ENCODE measurements around the gene ACSL3.
"Not testable (repeated sequence)": the region's sequence is repeated elsewhere in the genome, so short reads cannot be mapped to it uniquely, and the experiment has no call there.

The ACSL3 gene

GRCh38 chr2:222915092-222915957, 54.5 kb downstream of the ACSL3 start:
- no peak for DNase-seq

GRCh38 chr2:222916229-222917197, 55.7 kb downstream of the ACSL3 start:
- no peak for DNase-seq

GRCh38 chr2:222917212-222917611, 56.4 kb downstream of the ACSL3 start:
- not testable (repeated sequence) for DNase-seq

- no peak for DNase-seq
Observed at GRCh38 chr2:222919841-222920526, 59.1 kb downstream of the ACSL3 start.

- no peak for DNase-seq
Observed at GRCh38 chr2:222920657-222921186, 59.9 kb downstream of the ACSL3 start.

GRCh38 chr2:222922019-222922800, 61.4 kb downstream of the ACSL3 start:
- DNase-seq: peak; percentile 5 to 25

- DNase-seq: no peak
Observed at GRCh38 chr2:222926915-222927314, 66.1 kb downstream of the ACSL3 start.

GRCh38 chr2:222927600-222927999, 66.8 kb downstream of the ACSL3 start:
- DNase-seq: no peak

- no peak for DNase-seq
Observed at GRCh38 chr2:222928335-222928734, 67.5 kb downstream of the ACSL3 start.

- DNase-seq: no peak
Observed at GRCh38 chr2:222930862-222931261, 70.0 kb downstream of the ACSL3 start.

- DNase-seq: no peak
Observed at GRCh38 chr2:222931659-222932058, 70.8 kb downstream of the ACSL3 start.

- DNase-seq: no peak
Observed at GRCh38 chr2:222933458-222933857, 72.6 kb downstream of the ACSL3 start.

GRCh38 chr2:222935688-222936298, 75.0 kb downstream of the ACSL3 start:
- no peak for DNase-seq

- DNase-seq: no peak
Observed at GRCh38 chr2:222936705-222937104, 75.9 kb downstream of the ACSL3 start.

- DNase-seq: no peak
Observed at GRCh38 chr2:222938327-222938726, 77.5 kb downstream of the ACSL3 start.

- DNase-seq: peak; percentile 13 to 61
Observed at GRCh38 chr2:222939208-222939856, 78.5 kb downstream of the ACSL3 start.

- no peak for DNase-seq
Observed at GRCh38 chr2:222939979-222940378, 79.1 kb downstream of the ACSL3 start.

GRCh38 chr2:222941510-222942032, 80.7 kb downstream of the ACSL3 start:
- DNase-seq: no peak

- DNase-seq: no peak
Observed at GRCh38 chr2:222942561-222942960, 81.7 kb downstream of the ACSL3 start.

GRCh38 chr2:222942977-222943376, 82.1 kb downstream of the ACSL3 start:
- DNase-seq: no peak

GRCh38 chr2:222943820-222944219, 83.0 kb downstream of the ACSL3 start:
- DNase-seq: no peak
